Thyroid gland (tissue), 4 donors: ENCODE measurements around the gene JMJD1C. TPM values are rescaled to one million over a fixed set of nuclear protein-coding genes. Genes with fewer than 3 reads are reported as not detected.
A peak's percentile ranks its signal among the peaks of the same experiment; 100 is the strongest.

Experiments used
- DNase-seq, 2 donors: peaks; one replicate each; pipeline ENCODE4 v3.0.0-alpha.2; 2019
- H3K27ac ChIP-seq, 3 donors: fragments of 200-600 bp; sonication (generic); 1 replicate in 2 of 3; 2 replicates in 1 of 3; pipeline ENCODE4 v1.5.1; 2016 to 2019; ENCODE audit warnings: mild to moderate bottlenecking in 1 of 3, moderate library complexity in 1 of 3
- H3K27me3 ChIP-seq: fragments of 200-600 bp; sonication (generic); one replicate; pipeline ENCODE4 v1.5.1; 2019
- H3K36me3 ChIP-seq, 2 donors: fragments of 200-600 bp; sonication (generic); one replicate each; pipeline ENCODE4 v1.5.1; 2016 to 2019
- H3K4me1 ChIP-seq, 2 donors: fragments of 200-600 bp; sonication (generic); one replicate each; pipeline ENCODE4 v1.5.1; 2017 to 2019
- H3K4me3 ChIP-seq, 3 donors: fragments of 200-600 bp; sonication (generic); replicated peaks in 1 of 3; 1 replicate in 2 of 3; 2 replicates in 1 of 3; pipeline ENCODE4 v1.5.1; 2016; ENCODE audit warnings: mild to moderate bottlenecking in 1 of 3
- H3K9me3 ChIP-seq: fragments of 200-600 bp; sonication (generic); one replicate; pipeline ENCODE4 v1.5.1; 2017
- POLR2A ChIP-seq, 2 donors: fragments of 450-650 bp; IDR thresholded peaks; one replicate each; pipeline ENCODE4 v1.6.1; 2017; ENCODE audit warnings: antibody characterized with exemption in 2 of 2, mild to moderate bottlenecking in 2 of 2, moderate library complexity in 1 of 2
- WGBS, 2 donors: methylation state at CpG; one replicate each; pipeline ENCODE4 v1.1.5; 2017; 5-methylcytosine and 5-hydroxymethylcytosine counted together
- intact Hi-C: fragments of 100-400 bp; cut with DNase I; formaldehyde crosslinking; loops from one replicate; pipeline ENCODE4 v1.15.1; 2023
- total RNA-seq, 4 donors: library from RNA; depleted of rRNA; stranded (reverse); fragments of >200 nt; gene quantifications; one replicate each; pipeline ENCODE4 v1.2.3, GENCODE V29; 2016
- TF ChIP-seq, protein P1 (sequence below), 6 experiments: fragments of 200-600 bp in 3 of 6; fragments of 450-650 bp in 3 of 6; sonication (generic) in 3 of 6; IDR thresholded peaks; one replicate each; pipeline ENCODE4 v1.5.1; 2016 to 2019; ENCODE audit warnings: antibody characterized with exemption in 6 of 6, mild to moderate bottlenecking in 2 of 6, inconsistent platforms in 1 of 6, moderate library complexity in 1 of 6

The JMJD1C gene
- total RNA-seq, 4 donors from 2014 or later: 120 to 168 (median 136) TPM

DNA sequence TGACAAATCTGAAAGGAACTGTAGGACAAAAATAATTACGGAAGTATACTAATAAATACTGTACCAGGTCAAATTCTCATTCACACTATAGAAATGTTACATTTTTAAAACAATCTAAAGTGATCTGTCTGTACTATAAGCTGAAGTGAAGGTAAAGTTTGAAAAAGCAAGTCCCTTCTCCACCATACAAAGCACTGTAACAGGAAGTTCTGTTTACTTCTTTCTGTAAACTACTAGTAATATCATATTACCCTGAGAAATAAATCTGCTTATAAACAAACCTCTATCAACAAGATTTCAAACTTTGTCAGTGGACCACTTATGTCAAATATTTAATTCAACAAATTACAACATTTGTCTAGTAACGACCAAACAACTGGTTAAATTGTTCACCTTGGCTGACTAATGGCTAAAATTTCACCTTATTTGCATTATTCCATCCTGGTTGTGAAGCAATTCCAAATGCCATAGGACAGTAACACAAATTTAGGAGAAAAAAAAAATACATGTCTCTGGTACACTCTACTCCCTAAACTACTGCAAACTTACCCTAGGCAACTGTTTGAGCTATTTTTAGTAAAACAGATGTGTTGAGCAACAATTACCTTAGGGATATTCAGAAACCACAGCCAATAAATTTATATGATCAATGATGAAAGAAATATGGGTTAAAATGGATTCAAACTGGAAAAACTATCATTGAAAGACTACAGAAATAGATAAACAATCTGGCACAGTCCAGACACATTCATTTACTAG, 206.7 kb downstream of the JMJD1C start:
- intact Hi-C loops: no loop called here
- no peak for DNase-seq
- no peaks in the 10 kb centered on the region for H3K27me3 ChIP-seq
- 87 to 91% methylated on average over 2 of the region's 2 CpGs for WGBS, 2 donors
- H3K36me3 ChIP-seq: no peaks in the 10 kb centered on the region
- H3K4me3 ChIP-seq: no peak overlapping the region
- no peaks in the 10 kb centered on the region for H3K9me3 ChIP-seq
- H3K4me1 ChIP-seq: peaks cover 68 to 73% of the 10 kb centered on the region in 2 donors
- no peak overlapping the region for H3K27ac ChIP-seq
- no peak for TF ChIP-seq POLR2A (IDR thresholded peaks at IDR 0.05)
- TF ChIP-seq, protein P1, sequence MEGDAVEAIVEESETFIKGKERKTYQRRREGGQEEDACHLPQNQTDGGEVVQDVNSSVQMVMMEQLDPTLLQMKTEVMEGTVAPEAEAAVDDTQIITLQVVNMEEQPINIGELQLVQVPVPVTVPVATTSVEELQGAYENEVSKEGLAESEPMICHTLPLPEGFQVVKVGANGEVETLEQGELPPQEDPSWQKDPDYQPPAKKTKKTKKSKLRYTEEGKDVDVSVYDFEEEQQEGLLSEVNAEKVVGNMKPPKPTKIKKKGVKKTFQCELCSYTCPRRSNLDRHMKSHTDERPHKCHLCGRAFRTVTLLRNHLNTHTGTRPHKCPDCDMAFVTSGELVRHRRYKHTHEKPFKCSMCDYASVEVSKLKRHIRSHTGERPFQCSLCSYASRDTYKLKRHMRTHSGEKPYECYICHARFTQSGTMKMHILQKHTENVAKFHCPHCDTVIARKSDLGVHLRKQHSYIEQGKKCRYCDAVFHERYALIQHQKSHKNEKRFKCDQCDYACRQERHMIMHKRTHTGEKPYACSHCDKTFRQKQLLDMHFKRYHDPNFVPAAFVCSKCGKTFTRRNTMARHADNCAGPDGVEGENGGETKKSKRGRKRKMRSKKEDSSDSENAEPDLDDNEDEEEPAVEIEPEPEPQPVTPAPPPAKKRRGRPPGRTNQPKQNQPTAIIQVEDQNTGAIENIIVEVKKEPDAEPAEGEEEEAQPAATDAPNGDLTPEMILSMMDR (IDR thresholded peaks at IDR 0.05): no peak

DNA sequence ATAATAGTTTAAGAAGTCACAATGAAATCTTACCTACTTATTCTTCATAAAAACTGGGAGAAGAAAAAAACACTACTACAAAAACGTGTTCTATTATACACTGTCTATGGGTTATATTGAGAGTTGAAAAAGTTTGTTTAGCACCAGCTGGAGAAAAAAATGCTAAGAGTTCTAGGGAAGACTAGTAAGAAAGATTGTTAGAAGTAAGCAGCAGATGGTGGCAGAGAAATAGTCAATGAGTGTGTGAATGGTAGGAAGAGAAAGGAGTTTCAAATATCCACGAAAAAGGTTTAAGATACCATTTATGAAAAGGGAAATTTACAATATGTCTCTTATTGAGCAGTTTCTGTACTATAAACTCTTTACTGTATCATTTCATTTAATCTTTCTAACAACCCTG, 208.0 kb downstream of the JMJD1C start:
- peaks cover 63 to 64% of the 10 kb centered on the region in 2 donors for H3K4me1 ChIP-seq
- H3K36me3 ChIP-seq: no peaks in the 10 kb centered on the region
- TF ChIP-seq POLR2A (IDR thresholded peaks at IDR 0.05): no peak
- TF ChIP-seq, protein P1 (IDR thresholded peaks at IDR 0.05): no peak
- WGBS, 2 donors: 54 to 56% methylated on average over 2 of the region's 2 CpGs
- intact Hi-C loops: no loop called here
- peak overlapping the region in 1 of 3 donors; percentile 14 for H3K27ac ChIP-seq
- no peaks in the 10 kb centered on the region for H3K9me3 ChIP-seq
- H3K4me3 ChIP-seq: no peak overlapping the region
- no peak for DNase-seq
- H3K27me3 ChIP-seq: no peaks in the 10 kb centered on the region

DNA sequence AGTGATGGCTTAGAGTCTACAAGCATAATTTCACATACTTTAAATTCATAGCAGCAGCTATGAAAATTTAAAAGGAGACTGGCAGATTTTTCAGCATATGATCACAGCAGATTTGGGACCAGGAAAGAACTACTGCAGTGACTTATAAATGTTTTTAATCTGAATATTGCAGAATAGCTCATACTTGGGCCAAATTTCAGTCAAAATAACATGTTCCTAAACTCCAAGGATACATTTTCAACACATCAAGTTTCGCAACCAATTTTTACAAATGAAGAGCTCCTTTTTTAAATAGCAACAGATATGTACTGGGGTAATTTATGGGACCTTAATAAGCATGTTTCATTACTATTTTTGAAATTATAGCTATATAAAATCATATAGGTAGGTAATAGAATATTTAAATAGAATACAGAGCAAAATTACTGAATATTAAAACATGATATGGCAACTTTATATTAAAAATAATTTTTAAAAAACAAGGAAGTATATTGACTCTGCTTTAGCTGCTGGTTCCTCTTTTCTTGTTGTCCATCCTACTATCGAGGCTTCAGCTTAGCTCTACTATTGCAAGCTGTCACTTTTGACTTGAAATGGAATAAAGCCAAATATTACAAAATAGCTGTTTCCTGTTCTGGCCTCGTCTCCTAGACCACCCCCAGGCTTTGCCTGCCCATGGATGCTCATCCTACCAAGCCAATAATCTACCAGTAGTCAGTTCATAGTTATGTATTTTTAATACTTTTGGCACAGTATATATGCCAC, 209.6 kb downstream of the JMJD1C start:
- H3K4me3 ChIP-seq: no peak overlapping the region
- H3K27me3 ChIP-seq: no peaks in the 10 kb centered on the region
- WGBS, 2 donors: 48 to 55% methylated on average over 3 of the region's 3 CpGs
- no peak for DNase-seq
- peaks cover 48 to 54% of the 10 kb centered on the region in 2 donors for H3K4me1 ChIP-seq
- TF ChIP-seq, protein P1 (IDR thresholded peaks at IDR 0.05): no peak
- TF ChIP-seq POLR2A (IDR thresholded peaks at IDR 0.05): no peak
- H3K36me3 ChIP-seq: no peaks in the 10 kb centered on the region
- H3K27ac ChIP-seq: peak overlapping the region in 2 of 3 donors; percentile 4 to 33
- intact Hi-C loops: no loop called here
- H3K9me3 ChIP-seq: no peaks in the 10 kb centered on the region

- 89% methylated on average over 4 of the region's 4 CpGs for WGBS, 2 donors
- no peaks in the 10 kb centered on the region for H3K36me3 ChIP-seq
- no peak overlapping the region for H3K4me3 ChIP-seq
- no peaks in the 10 kb centered on the region for H3K9me3 ChIP-seq
- H3K27ac ChIP-seq: no peak overlapping the region
- intact Hi-C loops: no loop called here
- H3K27me3 ChIP-seq: no peaks in the 10 kb centered on the region
- no peak for DNase-seq
- TF ChIP-seq, protein P1 (IDR thresholded peaks at IDR 0.05): no peak
- no peak for TF ChIP-seq POLR2A (IDR thresholded peaks at IDR 0.05)
- peaks cover 40 to 49% of the 10 kb centered on the region in 2 donors for H3K4me1 ChIP-seq
Measured at GRCh38 chr10:63255316-63255715, 210.5 kb downstream of the JMJD1C start.

- Histone ChIP-seq H3K4me1 (peaks cover 26 to 32% of the 10 kb centered on the region in 2 donors), H3K4me3 (no peak overlapping the region), H3K9me3 (no peaks in the 10 kb centered on the region), H3K27ac (no peak overlapping the region), H3K27me3 (no peaks in the 10 kb centered on the region), H3K36me3 (no peaks in the 10 kb centered on the region)
- DNase-seq: no peak
- TF ChIP-seq, protein P1 (IDR thresholded peaks at IDR 0.05): no peak
- no peak for TF ChIP-seq POLR2A (IDR thresholded peaks at IDR 0.05)
- 96 to 97% methylated on average over 4 of the region's 4 CpGs for WGBS, 2 donors
- intact Hi-C loops: no loop called here
Measured at GRCh38 chr10:63253040-63253439, 212.7 kb downstream of the JMJD1C start.
